ENCODE results near the gene FOXF1.

The FOXF1 gene

GRCh38 chr16:86523166-86523740 is 12.9 kb downstream of the FOXF1 start:
- no peak for TF ChIP-seq CTCF (IDR thresholded peaks at IDR 0.05; ENCODE audit: low read depth, low read length, missing control alignments)
- H3K4me3 ChIP-seq (ENCODE audit: low read depth, low read length) = no peak overlapping the region
- no peak for DNase-seq (ENCODE audit: low read depth)

- no peak overlapping the region for H3K4me3 ChIP-seq (ENCODE audit: low read depth, low read length)
- TF ChIP-seq CTCF (IDR thresholded peaks at IDR 0.05; ENCODE audit: low read depth, low read length, missing control alignments) = no peak
- DNase-seq (ENCODE audit: low read depth) = no peak
Observed at GRCh38 chr16:86524029-86524428, 13.7 kb downstream of the FOXF1 start.

- no peak overlapping the region for H3K4me3 ChIP-seq (ENCODE audit: low read depth, low read length)
- no peak for DNase-seq (ENCODE audit: low read depth)
- no peak for TF ChIP-seq CTCF (IDR thresholded peaks at IDR 0.05; ENCODE audit: low read depth, low read length, missing control alignments)
Observed at GRCh38 chr16:86525696-86526095, 15.4 kb downstream of the FOXF1 start.

GRCh38 chr16:86527366-86527765 is 17.0 kb downstream of the FOXF1 start:
- TF ChIP-seq CTCF (IDR thresholded peaks at IDR 0.05; ENCODE audit: low read depth, low read length, missing control alignments) = no peak
- DNase-seq (ENCODE audit: low read depth) = no peak
- H3K4me3 ChIP-seq (ENCODE audit: low read depth, low read length) = no peak overlapping the region

- no peak for TF ChIP-seq CTCF (IDR thresholded peaks at IDR 0.05; ENCODE audit: low read depth, low read length, missing control alignments)
- DNase-seq (ENCODE audit: low read depth) = no peak
- no peak overlapping the region for H3K4me3 ChIP-seq (ENCODE audit: low read depth, low read length)
Observed at GRCh38 chr16:86528061-86528929, 18.0 kb downstream of the FOXF1 start.

- no peak for TF ChIP-seq CTCF (IDR thresholded peaks at IDR 0.05; ENCODE audit: low read depth, low read length, missing control alignments)
- DNase-seq (ENCODE audit: low read depth) = no peak
- H3K4me3 ChIP-seq (ENCODE audit: low read depth, low read length) = no peak overlapping the region
Observed at GRCh38 chr16:86529160-86529559, 18.8 kb downstream of the FOXF1 start.

Measured in GM12864 (cell line).